ENCODE data around the gene LPIN1.

DNA sequence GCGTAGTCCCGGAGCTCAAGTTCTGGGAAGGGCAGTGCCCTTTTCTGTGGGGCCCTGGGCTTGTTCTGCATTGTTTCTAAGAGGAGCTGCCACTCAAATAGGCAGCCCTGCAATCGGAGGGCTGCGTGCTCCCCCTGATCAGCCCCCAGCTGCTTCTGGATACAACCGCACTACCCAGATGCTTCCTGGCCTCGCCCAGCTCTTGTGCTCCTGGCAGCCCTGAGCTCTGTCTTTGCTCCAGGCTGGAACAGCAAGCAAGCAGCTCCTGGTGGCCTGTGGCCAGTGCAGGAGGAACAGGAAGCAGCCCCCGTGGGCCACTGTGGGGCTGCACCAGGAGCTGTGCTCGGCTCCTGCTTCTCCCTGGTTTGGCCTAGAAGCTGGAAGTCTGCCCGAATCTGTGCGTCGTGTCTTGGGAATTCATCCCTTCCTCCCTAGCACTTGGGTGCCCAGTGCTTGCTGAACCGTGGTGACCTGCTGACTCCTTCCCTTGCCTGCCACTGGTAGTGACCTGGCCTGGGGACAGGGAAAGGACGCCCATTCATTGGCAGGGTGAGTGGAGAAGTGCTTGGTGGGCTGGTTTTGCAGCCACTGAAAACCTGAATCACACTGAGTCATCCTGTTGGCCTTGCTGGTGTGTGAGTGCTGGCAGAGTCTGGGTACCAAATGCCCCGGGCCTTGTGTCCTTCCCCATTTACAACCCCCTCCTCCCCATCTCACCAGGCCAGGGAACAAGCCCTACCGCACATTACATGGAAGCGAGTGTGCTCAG, 49.1 kb upstream of the LPIN1 start:
- TF ChIP-seq, protein P1, sequence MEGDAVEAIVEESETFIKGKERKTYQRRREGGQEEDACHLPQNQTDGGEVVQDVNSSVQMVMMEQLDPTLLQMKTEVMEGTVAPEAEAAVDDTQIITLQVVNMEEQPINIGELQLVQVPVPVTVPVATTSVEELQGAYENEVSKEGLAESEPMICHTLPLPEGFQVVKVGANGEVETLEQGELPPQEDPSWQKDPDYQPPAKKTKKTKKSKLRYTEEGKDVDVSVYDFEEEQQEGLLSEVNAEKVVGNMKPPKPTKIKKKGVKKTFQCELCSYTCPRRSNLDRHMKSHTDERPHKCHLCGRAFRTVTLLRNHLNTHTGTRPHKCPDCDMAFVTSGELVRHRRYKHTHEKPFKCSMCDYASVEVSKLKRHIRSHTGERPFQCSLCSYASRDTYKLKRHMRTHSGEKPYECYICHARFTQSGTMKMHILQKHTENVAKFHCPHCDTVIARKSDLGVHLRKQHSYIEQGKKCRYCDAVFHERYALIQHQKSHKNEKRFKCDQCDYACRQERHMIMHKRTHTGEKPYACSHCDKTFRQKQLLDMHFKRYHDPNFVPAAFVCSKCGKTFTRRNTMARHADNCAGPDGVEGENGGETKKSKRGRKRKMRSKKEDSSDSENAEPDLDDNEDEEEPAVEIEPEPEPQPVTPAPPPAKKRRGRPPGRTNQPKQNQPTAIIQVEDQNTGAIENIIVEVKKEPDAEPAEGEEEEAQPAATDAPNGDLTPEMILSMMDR (IDR thresholded peaks at IDR 0.05; ENCODE audit: poor library complexity): no peak
- TF ChIP-seq EZH2 (IDR thresholded peaks at IDR 0.05; ENCODE audit: borderline replicate concordance): no peak
- TF ChIP-seq EZH2phosphoT487 (IDR thresholded peaks at IDR 0.05; ENCODE audit: low read depth, severe bottlenecking, unreplicated experiment): no peak
